ENCODE measurements around the gene ZNF845. TPM values are rescaled to one million over a fixed set of nuclear protein-coding genes. Genes with fewer than 3 reads are reported as not detected.
"Not testable (repeated sequence)": the region's sequence is repeated elsewhere in the genome, so short reads cannot be mapped to it uniquely, and the experiment has no call there.

The ZNF845 gene
- polyA plus RNA-seq (2012; ENCODE audit: insufficient read depth, insufficient read length, low read depth), result 0.83 TPM

GRCh38 chr19:53333463-53334449, at the start of gene ZNF845:
TSS of gene ZNF845 (plus strand) at chr19:53333749. CDS start at chr19:53341308, 7,559 bp downstream.
- H3K4me1 ChIP-seq, result no peaks in the 10 kb centered on the region
- peak; percentile 94 for DNase-seq
- no peaks in the 10 kb centered on the region for H3K36me3 ChIP-seq
- no peaks in the 10 kb centered on the region for H3K27me3 ChIP-seq
- no peak for TF ChIP-seq CTCF (IDR thresholded peaks at IDR 0.05; ENCODE audit: low read depth, low read length)
- peak within 1 kb of the TSS; percentile 73 for H3K4me3 ChIP-seq (ENCODE audit: low read depth, low read length)
- no peaks in the 10 kb centered on the region for H3K9me3 ChIP-seq

- no peaks in the 10 kb centered on the region for H3K9me3 ChIP-seq
- no peak for TF ChIP-seq CTCF (IDR thresholded peaks at IDR 0.05; ENCODE audit: low read depth, low read length)
- no peaks in the 10 kb centered on the region for H3K4me1 ChIP-seq
These were observed 48.5 kb upstream of the ZNF845 start for GRCh38 chr19:53285087-53285486.

GRCh38 chr19:53290758-53291549, 42.6 kb upstream of the ZNF845 start:
- no peak for TF ChIP-seq CTCF (IDR thresholded peaks at IDR 0.05; ENCODE audit: low read depth, low read length)
- Histone ChIP-seq H3K27me3 (no peaks in the 10 kb centered on the region), H3K36me3 (no peaks in the 10 kb centered on the region), H3K4me1 (no peaks in the 10 kb centered on the region), H3K9me3 (no peaks in the 10 kb centered on the region; the same call in 1 of the 2 replicates), H3K4me3 (ENCODE audit: low read depth, low read length) (no peak overlapping the region)
- DNase-seq, result no peak

More at GRCh38 chr19:53285087-53285486, 48.5 kb upstream of the ZNF845 start:
- Histone ChIP-seq H3K36me3 (no peaks in the 10 kb centered on the region), H3K27me3 (no peaks in the 10 kb centered on the region), H3K4me3 (ENCODE audit: low read depth, low read length) (no peak overlapping the region)
- DNase-seq, result no peak

GRCh38 chr19:53294786-53295441, 38.6 kb upstream of the ZNF845 start:
- no peak for TF ChIP-seq CTCF (IDR thresholded peaks at IDR 0.05; ENCODE audit: low read depth, low read length)
- Histone ChIP-seq H3K36me3 (no peaks in the 10 kb centered on the region), H3K4me3 (ENCODE audit: low read depth, low read length) (no peak overlapping the region), H3K27me3 (no peaks in the 10 kb centered on the region), H3K9me3 (no peaks in the 10 kb centered on the region; the same call in 1 of the 2 replicates), H3K4me1 (no peaks in the 10 kb centered on the region)
- no peak for DNase-seq

- H3K9me3 ChIP-seq; H3K4me3 ChIP-seq (ENCODE audit: low read depth, low read length); H3K36me3 ChIP-seq; H3K27me3 ChIP-seq; H3K4me1 ChIP-seq; DNase-seq: not testable (repeated sequence)
These were observed 32.2 kb upstream of the ZNF845 start for GRCh38 chr19:53301341-53301740.

- Histone ChIP-seq H3K4me3 (ENCODE audit: low read depth, low read length) (no peak overlapping the region), H3K36me3 (no peaks in the 10 kb centered on the region), H3K9me3 (no peaks in the 10 kb centered on the region; the same call in 1 of the 2 replicates), H3K4me1 (no peaks in the 10 kb centered on the region), H3K27me3 (peaks cover 9% of the 10 kb centered on the region)
- peak; percentile 51 for DNase-seq
- TF ChIP-seq CTCF (IDR thresholded peaks at IDR 0.05; ENCODE audit: low read depth, low read length), result peak; percentile 57
These were observed 25.2 kb upstream of the ZNF845 start for GRCh38 chr19:53308339-53308811.
